HG03135 (cell line): ENCODE data around the gene GORASP2.

Experiments
- ATAC-seq: cut with Tn5 transposase; IDR thresholded peaks from one replicate; pipeline ENCODE4 v1.9.1; 2021; ENCODE audit warnings: mild to moderate bottlenecking, moderate library complexity; ENCODE audit not compliant: unreplicated experiment

GORASP2 gene

GRCh38 chr2:170996316-170996715, 67.3 kb downstream of the GORASP2 start:
- no peak for ATAC-seq

GRCh38 chr2:170997893-170998597, 69.0 kb downstream of the GORASP2 start:
- ATAC-seq: no peak

- no peak for ATAC-seq
Observed at GRCh38 chr2:170999654-171000053, 70.6 kb downstream of the GORASP2 start.

GRCh38 chr2:171004363-171004762, 75.3 kb downstream of the GORASP2 start:
- ATAC-seq: no peak

DNA sequence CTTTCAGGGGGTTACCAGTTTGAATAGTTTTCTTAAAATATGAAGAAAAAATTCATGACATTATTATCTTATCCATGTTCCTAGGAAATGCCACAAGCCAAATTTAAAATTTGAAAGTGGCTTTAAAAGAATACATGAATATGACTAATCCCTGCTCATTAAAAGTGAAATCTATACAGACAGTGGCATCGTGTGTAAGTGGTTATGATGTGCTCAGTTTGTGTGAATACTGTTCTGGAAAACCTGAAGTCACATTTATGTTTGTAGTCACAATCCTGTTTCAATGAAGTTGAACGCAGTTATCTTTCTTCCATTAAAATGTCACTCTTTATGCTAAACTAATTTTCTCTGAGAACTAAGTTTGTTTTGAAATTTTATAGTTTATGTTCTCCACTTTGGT, 75.8 kb downstream of the GORASP2 start:
- no peak for ATAC-seq

DNA sequence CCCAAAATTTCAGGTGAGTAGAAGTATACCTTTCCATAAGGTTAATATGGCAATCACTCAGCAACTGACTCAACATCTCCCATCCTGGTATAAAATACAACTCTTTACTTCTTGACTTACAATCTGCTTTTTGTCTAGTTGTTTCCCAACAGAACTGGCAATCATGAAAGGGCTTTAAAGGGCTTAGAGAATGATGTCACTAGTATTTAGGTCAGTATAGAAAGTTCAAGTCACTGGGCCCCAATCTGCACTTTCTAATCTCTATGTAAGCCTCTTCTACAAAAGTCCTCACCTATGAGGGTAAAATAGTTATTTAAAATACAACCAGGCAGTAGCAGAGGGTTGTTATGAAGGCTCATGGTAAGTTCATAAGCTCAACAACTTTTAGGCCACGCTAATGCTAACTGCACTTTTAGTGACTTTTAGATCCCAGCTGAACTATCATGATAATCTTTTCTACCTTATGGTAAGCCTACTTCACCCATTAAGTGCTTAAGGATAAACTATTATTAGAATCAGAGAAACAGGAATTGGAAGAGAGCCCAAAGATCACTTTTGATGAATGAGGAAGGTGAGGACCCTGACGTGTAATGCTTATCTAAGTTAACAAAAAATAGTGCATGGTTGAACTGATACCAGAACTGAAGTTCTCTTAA, 79.6 kb downstream of the GORASP2 start:
- ATAC-seq: no peak

DNA sequence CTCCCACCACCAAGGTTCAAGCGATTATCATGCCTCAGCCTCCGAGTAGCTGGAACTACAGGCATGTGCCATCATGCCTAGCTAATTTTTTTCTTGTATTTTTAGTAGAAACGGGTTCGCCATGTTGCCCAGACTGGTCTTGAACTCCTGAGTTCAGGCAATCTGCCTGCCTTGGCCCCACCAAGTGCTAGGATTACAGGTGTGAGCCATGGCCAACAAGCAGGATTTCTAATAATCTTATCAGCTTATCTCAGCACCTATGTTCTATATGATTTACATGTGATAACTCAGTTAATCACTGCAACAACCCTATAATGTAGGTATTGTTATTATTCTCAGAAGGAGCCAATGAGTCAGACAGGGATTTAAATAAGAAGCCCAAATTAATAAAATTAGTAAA, 80.3 kb downstream of the GORASP2 start:
- no peak for ATAC-seq

DNA sequence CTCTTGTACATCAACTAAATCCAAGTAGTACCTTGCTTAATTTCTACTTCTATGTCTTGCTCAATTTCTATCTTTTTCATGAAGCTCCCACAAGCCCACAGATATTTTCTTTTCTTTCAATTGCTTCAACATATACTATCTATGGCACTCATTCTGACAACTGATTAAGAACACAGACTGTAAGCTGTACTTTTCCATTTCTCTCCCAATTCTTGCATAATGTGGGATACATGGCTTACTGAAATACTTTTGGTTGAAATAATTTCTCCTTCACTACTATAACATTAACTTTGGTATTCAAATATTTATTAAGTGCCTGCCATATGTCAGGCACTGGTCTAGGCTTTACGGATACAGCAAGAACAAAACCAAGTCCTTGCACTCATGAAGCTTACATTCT, 84.8 kb downstream of the GORASP2 start:
- no peak for ATAC-seq

DNA sequence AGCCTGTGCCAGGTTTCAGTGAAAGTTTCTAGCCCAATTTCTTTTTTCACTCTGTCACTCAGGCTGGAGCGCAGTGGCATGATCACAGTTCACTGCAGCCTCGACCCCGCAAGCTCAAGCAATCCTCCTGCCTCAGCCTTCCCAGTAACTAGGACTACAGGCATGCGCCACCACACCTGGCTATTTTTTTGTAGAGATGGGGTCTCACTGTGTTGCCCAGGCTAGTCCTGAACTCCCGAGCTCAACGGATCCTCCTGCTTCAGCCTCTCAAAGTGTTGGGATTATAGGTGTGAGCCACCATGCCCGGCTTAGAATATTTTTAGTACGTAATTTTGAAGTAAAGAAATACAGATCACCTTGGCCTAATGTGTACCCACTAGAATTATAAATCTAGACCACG, 87.1 kb downstream of the GORASP2 start:
- no peak for ATAC-seq
